Gastrocnemius medialis (tissue), 4 donors: Measurements from ENCODE around the gene LPAR5. TPM values are rescaled to one million over a fixed set of nuclear protein-coding genes. Genes with fewer than 3 reads are reported as not detected.
A peak's percentile ranks its signal among the peaks of the same experiment; 100 is the strongest.

Source experiments
- ATAC-seq, 2 donors: fragments of 150-250 bp; one replicate each; pipeline ENCODE4 v1.9.1; 2016
- DNase-seq, 2 donors: peaks; one replicate each; pipeline ENCODE4 v3.0.0-alpha.2; 2019
- H3K27ac ChIP-seq, 4 donors: fragments of 200-600 bp; sonication (generic); 1 replicate in 1 of 4; 2 replicates in 3 of 4; pipeline ENCODE4 v1.5.1; 2016 to 2018; ENCODE audit warnings: mild to moderate bottlenecking in 2 of 4, moderate library complexity in 1 of 4
- H3K27me3 ChIP-seq, 3 donors: fragments of 200-600 bp; sonication (generic) in 2 of 3; 1 replicate in 1 of 3; 2 replicates in 2 of 3; pipeline versions ENCODE4 v1.5.1 to v1.6.0; 2016 to 2019; ENCODE audit warnings: mild to moderate bottlenecking in 1 of 3, moderate library complexity in 1 of 3
- H3K36me3 ChIP-seq, 2 donors: fragments of 200-600 bp; sonication (generic) in 1 of 2; one replicate each; pipeline ENCODE4 v1.5.1; 2017 to 2018
- H3K4me1 ChIP-seq, 2 donors: fragments of 200-600 bp; sonication (generic) in 1 of 2; one replicate each; pipeline ENCODE4 v1.5.1; 2016 to 2017; ENCODE audit warnings: mild to moderate bottlenecking in 2 of 2
- H3K4me3 ChIP-seq, 4 donors: fragments of 200-600 bp; sonication (generic) in 3 of 4; 1 replicate in 1 of 4; 2 replicates in 3 of 4; pipeline ENCODE4 v1.5.1; 2016 to 2019; ENCODE audit warnings: mild to moderate bottlenecking in 2 of 4
- H3K9me3 ChIP-seq, 3 donors: fragments of 200-600 bp; sonication (generic) in 2 of 3; 1 replicate in 1 of 3; 2 replicates in 2 of 3; pipeline ENCODE4 v1.5.1; 2016 to 2019
- POLR2A ChIP-seq, 2 donors: fragments of 450-650 bp; IDR thresholded peaks; one replicate each; pipeline ENCODE4 v1.6.1; 2017; ENCODE audit warnings: antibody characterized with exemption in 2 of 2, mild to moderate bottlenecking in 2 of 2, moderate library complexity in 2 of 2
- in situ Hi-C, 4 donors: fragments of 200-750 bp; cut with MboI; loops; one replicate each; pipeline versions ENCODE4 v1.15.0 to v1.8.0; 2017; ENCODE audit warnings: low sequenced_read_pairs in 4 of 4
- intact Hi-C: fragments of 100-400 bp; cut with DNase I; formaldehyde crosslinking; loops from one replicate; pipeline ENCODE4 v1.15.1; 2023; ENCODE audit warnings: low total_unique reads
- total RNA-seq, 4 donors: library from RNA; depleted of rRNA; stranded (reverse); fragments of >200 nt; gene quantifications; one replicate each; pipeline versions ENCODE4 v1.1.0 to v1.2.3, GENCODE V29; 2016
- TF ChIP-seq, protein P1 (sequence below), 5 experiments: fragments of 450-650 bp in 3 of 5; fragments of 200-600 bp in 2 of 5; sonication (generic) in 2 of 5; IDR thresholded peaks in 4 of 5; conservative IDR thresholded peaks in 1 of 5; 1 replicate in 4 of 5; 2 replicates in 1 of 5; pipeline ENCODE4 v1.5.1; 2016 to 2019; ENCODE audit warnings: antibody characterized with exemption in 5 of 5, mild to moderate bottlenecking in 3 of 5, moderate library complexity in 3 of 5

Gene LPAR5
- total RNA-seq, 4 donors from 2014 or later, result 0.17 to 0.75 (median 0.47) TPM

DNA sequence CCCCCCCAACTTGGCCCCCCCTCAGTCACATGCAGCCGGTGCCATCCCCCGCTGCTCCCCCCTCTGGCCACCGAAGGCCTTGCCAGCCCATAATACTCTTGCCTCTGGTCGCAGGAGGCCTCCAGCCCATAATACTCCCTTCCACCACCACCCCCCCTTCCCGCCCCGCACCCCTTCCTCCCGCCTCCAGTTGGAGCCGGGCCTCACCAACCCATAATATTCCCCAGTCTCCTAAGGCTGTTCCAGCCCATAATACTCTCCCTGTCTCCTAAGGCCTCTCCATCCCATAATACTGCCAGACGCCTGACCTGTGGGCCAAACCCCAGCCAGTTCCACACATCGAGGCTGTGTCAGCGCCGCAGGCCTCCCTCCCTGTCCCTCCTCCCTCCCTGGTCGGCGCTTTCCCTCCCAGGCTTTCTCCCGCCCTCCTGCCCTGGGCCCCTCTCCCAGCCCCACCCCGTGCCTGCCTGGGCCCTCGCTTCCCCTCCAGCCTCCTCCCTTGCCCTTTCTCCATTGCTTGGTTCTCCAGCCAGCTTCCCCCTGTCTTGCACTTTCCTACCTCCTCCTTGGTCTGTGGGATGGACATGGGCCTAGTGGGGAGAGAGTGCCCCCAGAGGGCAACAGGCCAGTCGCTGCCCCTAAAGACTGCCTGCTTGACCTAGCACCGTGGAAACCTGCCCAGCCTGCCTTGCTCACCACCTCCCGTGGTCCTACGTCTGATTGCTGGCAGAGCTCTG is 21.8 kb downstream of the LPAR5 start:
- intact Hi-C loops (loop anchor here (1.0 kb wide), 2 partner anchors 49 to 75 kb away; partner anchors contain the start of genes ING4 and ZNF384), in situ Hi-C loops (no loop called here)
- Histone ChIP-seq H3K4me1 (peaks cover 16 to 25% of the 10 kb centered on the region in 2 donors), H3K36me3 (no peaks in the 10 kb centered on the region), H3K27ac (peak overlapping the region; percentile 74 to 93 (median 84)), H3K27me3 (no peaks in the 10 kb centered on the region), H3K9me3 (no peaks in the 10 kb centered on the region), H3K4me3 (no peak overlapping the region)
- TF ChIP-seq, protein P1, sequence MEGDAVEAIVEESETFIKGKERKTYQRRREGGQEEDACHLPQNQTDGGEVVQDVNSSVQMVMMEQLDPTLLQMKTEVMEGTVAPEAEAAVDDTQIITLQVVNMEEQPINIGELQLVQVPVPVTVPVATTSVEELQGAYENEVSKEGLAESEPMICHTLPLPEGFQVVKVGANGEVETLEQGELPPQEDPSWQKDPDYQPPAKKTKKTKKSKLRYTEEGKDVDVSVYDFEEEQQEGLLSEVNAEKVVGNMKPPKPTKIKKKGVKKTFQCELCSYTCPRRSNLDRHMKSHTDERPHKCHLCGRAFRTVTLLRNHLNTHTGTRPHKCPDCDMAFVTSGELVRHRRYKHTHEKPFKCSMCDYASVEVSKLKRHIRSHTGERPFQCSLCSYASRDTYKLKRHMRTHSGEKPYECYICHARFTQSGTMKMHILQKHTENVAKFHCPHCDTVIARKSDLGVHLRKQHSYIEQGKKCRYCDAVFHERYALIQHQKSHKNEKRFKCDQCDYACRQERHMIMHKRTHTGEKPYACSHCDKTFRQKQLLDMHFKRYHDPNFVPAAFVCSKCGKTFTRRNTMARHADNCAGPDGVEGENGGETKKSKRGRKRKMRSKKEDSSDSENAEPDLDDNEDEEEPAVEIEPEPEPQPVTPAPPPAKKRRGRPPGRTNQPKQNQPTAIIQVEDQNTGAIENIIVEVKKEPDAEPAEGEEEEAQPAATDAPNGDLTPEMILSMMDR (IDR thresholded peaks at IDR 0.05 in 4 of 5, conservative IDR thresholded peaks at IDR 0.05 in 1 of 5), result no peak
- TF ChIP-seq POLR2A (IDR thresholded peaks at IDR 0.05), result no peak
- ATAC-seq, result peak; percentile 75 to 81
- peak; percentile 70 to 83 for DNase-seq

- Histone ChIP-seq H3K4me1 (peaks cover 16 to 25% of the 10 kb centered on the region in 2 donors), H3K4me3 (peak overlapping the region in 3 of 4 donors; percentile 24 to 25 (median 24)), H3K27ac (peak overlapping the region; percentile 74 to 93 (median 84)), H3K27me3 (no peaks in the 10 kb centered on the region), H3K9me3 (no peaks in the 10 kb centered on the region), H3K36me3 (no peaks in the 10 kb centered on the region)
- in situ Hi-C loops, result no loop called here
- DNase-seq (peak in 1 of 2 donors; percentile 42), ATAC-seq (peak; percentile 4 to 13)
- TF ChIP-seq, protein P1 (IDR thresholded peaks at IDR 0.05 in 4 of 5, conservative IDR thresholded peaks at IDR 0.05 in 1 of 5), result no peak
- TF ChIP-seq POLR2A (IDR thresholded peaks at IDR 0.05), result no peak
- intact Hi-C loops, result loop anchor here (1.0 kb wide), 1 partner anchor 76 kb away; the partner anchor contains the start of gene ZNF384
Measured at GRCh38 chr12:6613015-6613775, 22.6 kb downstream of the LPAR5 start.

DNA sequence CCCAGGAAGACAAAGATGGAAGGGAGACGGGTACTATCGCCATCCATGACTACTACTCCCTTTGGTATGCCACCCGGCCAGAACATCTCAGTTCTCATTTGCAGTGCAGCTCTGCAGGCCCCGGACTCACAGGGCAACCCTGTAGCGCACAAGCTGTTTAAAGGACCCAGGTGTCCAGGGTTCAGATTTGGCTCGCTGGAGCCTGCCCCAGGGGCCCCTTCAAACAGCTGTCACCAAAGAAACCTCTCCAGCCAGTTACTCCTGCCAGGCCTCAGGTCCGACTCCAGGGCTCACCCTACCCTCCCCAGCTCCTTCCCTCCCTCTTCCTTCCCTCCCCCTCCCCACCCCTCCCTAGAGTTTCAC is 23.1 kb downstream of the LPAR5 start:
- no peaks in the 10 kb centered on the region for H3K27me3 ChIP-seq
- peak overlapping the region; percentile 74 to 93 (median 84) for H3K27ac ChIP-seq
- peak overlapping the region in 1 of 4 donors; percentile 24 for H3K4me3 ChIP-seq
- peaks cover 22 to 30% of the 10 kb centered on the region in 2 donors for H3K4me1 ChIP-seq
- DNase-seq (no peak), ATAC-seq (no peak)
- H3K36me3 ChIP-seq, result no peaks in the 10 kb centered on the region
- H3K9me3 ChIP-seq, result no peaks in the 10 kb centered on the region
- TF ChIP-seq, protein P1 (IDR thresholded peaks at IDR 0.05 in 4 of 5, conservative IDR thresholded peaks at IDR 0.05 in 1 of 5), result no peak
- no peak for TF ChIP-seq POLR2A (IDR thresholded peaks at IDR 0.05)
- in situ Hi-C loops (no loop called here), intact Hi-C loops (loop anchor here (1.0 kb wide), 1 partner anchor 77 kb away; the partner anchor contains the start of gene ZNF384)

- TF ChIP-seq, protein P1 (IDR thresholded peaks at IDR 0.05 in 4 of 5, conservative IDR thresholded peaks at IDR 0.05 in 1 of 5), result no peak
- TF ChIP-seq POLR2A (IDR thresholded peaks at IDR 0.05), result no peak
- Histone ChIP-seq H3K27ac (peak overlapping the region in 2 of 4 donors; percentile 85 to 93), H3K4me1 (peaks cover 23 to 30% of the 10 kb centered on the region in 2 donors), H3K9me3 (no peaks in the 10 kb centered on the region), H3K27me3 (no peaks in the 10 kb centered on the region), H3K4me3 (no peak overlapping the region), H3K36me3 (no peaks in the 10 kb centered on the region)
- DNase-seq (no peak), ATAC-seq (no peak)
- in situ Hi-C loops, result no loop called here
- intact Hi-C loops, result no loop called here
Measured at GRCh38 chr12:6612247-6612646, 23.5 kb downstream of the LPAR5 start.
